ENCODE results near the gene C9orf78.

C9orf78 gene

DNA sequence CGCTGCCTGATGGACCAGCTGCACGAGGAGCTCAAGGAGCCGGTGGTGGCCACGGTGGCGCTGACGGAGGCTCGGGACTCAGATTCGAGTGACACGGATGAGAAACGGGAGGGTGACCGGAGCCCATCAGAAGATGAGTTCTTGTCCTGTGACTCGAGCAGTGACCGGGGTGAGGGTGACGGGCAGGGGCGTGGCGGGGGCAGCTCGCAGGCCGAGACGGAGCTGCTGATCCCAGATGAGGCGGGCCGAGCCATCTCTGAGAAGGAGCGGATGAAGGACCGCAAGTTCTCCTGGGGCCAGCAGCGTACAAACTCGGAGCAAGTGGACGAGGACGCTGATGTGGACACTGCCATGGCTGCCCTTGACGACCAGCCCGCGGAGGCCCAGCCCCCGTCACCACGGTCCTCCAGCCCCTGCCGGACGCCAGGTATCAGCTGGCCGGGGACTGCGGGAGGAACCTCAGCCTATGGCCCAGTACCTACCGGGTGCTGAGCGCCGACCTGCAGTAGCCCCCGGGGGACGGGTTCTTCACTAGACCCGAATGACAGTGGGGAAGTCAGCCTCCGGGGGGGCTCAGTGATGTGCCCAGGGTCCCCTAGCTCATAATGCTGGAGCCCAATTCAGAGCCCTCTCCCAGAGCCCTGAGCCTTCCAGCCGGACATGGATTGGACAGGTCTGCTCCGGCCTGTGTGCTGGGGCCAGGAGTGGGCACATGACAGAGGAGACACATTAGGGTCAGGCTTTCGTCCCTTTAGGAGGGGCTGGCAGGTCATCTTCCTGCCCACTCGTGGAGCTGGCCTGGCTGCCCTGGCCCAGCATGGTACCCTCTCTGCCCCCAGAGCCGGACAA, 33.2 kb upstream of the C9orf78 start:
- Histone ChIP-seq H3K9ac (ENCODE audit: low read length) (no peak overlapping the region), H3F3A (ENCODE audit: insufficient read depth, low read length) (no peaks in the 10 kb centered on the region), H3K9me3 (replicated peaks; ENCODE audit: insufficient read depth, low read length) (no peaks in the 10 kb centered on the region), H4K20me1 (ENCODE audit: insufficient read depth, low read length) (no peaks in the 10 kb centered on the region), H3K27ac (ENCODE audit: low read length) (no peak overlapping the region), H3K36me3 (replicated peaks; ENCODE audit: insufficient read depth, low read length) (no peaks in the 10 kb centered on the region), H3K4me2 (ENCODE audit: low read depth, low read length) (no peak overlapping the region), H3K9me2 (replicated peaks; ENCODE audit: insufficient read depth, low read length) (no peaks in the 10 kb centered on the region), H2AFZ (ENCODE audit: low read length) (no peak overlapping the region), H3K27me3 (replicated peaks; ENCODE audit: insufficient read depth, low read length) (no peaks in the 10 kb centered on the region), H3K79me2 (ENCODE audit: low read length) (no peaks in the 10 kb centered on the region), H3K4me1 (ENCODE audit: low read length) (no peaks in the 10 kb centered on the region), H3K4me3 (ENCODE audit: low read length) (no peak overlapping the region)
- TF ChIP-seq EZH2phosphoT487 (IDR thresholded peaks at IDR 0.05; ENCODE audit: low read length) (no peak), EZH2 (optimal IDR thresholded peaks at IDR 0.05; ENCODE audit: low read depth, low read length) (no peak)
- TF ChIP-seq, protein P1, sequence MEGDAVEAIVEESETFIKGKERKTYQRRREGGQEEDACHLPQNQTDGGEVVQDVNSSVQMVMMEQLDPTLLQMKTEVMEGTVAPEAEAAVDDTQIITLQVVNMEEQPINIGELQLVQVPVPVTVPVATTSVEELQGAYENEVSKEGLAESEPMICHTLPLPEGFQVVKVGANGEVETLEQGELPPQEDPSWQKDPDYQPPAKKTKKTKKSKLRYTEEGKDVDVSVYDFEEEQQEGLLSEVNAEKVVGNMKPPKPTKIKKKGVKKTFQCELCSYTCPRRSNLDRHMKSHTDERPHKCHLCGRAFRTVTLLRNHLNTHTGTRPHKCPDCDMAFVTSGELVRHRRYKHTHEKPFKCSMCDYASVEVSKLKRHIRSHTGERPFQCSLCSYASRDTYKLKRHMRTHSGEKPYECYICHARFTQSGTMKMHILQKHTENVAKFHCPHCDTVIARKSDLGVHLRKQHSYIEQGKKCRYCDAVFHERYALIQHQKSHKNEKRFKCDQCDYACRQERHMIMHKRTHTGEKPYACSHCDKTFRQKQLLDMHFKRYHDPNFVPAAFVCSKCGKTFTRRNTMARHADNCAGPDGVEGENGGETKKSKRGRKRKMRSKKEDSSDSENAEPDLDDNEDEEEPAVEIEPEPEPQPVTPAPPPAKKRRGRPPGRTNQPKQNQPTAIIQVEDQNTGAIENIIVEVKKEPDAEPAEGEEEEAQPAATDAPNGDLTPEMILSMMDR (IDR thresholded peaks at IDR 0.05; ENCODE audit: low read length): no peak
- DNase-seq: no peak

DNA sequence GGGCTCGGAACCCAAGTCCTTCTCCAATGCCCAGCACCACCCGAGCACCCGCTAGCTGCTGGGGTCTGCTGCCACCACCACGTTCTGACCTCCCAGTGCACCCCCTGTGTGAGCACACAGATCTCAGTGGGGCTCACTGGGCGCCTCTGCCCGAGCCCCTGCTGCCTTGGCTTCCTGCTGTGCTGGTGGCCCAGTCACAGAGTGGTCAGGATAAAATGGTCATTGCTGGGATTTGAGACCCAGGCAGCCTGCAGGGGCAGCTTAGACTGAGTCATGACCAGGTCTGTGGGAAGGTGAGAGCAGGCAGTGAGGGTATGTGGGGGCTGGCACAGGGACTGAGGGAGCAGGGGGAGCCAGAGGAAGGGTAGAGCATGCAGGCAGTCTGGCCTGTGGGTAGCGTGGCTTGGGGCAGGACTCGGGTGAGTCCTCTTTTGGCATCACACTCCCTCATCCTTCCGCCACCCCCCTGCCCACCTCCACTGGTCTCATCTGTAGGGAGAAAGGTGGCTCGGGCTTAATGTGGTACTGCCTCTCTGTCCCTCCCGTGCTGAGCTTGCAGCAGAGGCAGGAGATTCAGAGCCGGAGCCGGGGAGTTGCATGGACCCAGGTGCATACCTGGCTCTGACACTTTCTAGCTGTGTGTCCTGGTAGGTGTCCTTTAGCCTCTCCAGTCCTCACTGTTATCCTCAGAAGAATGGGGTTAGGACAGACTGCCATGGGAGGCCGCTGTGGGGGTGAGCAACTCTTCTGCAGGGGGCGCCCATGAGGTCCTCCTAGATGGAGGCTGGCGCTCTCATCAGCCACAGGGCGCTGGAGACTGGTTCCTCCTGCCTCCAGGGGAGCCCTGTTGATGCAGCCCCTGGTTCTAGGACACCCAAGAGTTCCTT, 32.3 kb upstream of the C9orf78 start:
- no peak overlapping the region for H3K4me3 ChIP-seq (ENCODE audit: low read length)
- no peaks in the 10 kb centered on the region for H3K9me3 ChIP-seq (replicated peaks; ENCODE audit: insufficient read depth, low read length)
- no peaks in the 10 kb centered on the region for H3K27me3 ChIP-seq (replicated peaks; ENCODE audit: insufficient read depth, low read length)
- H3K36me3 ChIP-seq (replicated peaks; ENCODE audit: insufficient read depth, low read length): no peaks in the 10 kb centered on the region
- H2AFZ ChIP-seq (ENCODE audit: low read length): no peak overlapping the region
- TF ChIP-seq, protein P1 (IDR thresholded peaks at IDR 0.05; ENCODE audit: low read length): no peak
- TF ChIP-seq EZH2phosphoT487 (IDR thresholded peaks at IDR 0.05; ENCODE audit: low read length) (no peak), EZH2 (optimal IDR thresholded peaks at IDR 0.05; ENCODE audit: low read depth, low read length) (no peak)
- no peak overlapping the region for H3K27ac ChIP-seq (ENCODE audit: low read length)
- H3K4me1 ChIP-seq (ENCODE audit: low read length): no peaks in the 10 kb centered on the region
- H4K20me1 ChIP-seq (ENCODE audit: insufficient read depth, low read length): no peaks in the 10 kb centered on the region
- DNase-seq: no peak
- no peaks in the 10 kb centered on the region for H3K9me2 ChIP-seq (replicated peaks; ENCODE audit: insufficient read depth, low read length)
- H3F3A ChIP-seq (ENCODE audit: insufficient read depth, low read length): no peaks in the 10 kb centered on the region
- H3K4me2 ChIP-seq (ENCODE audit: low read depth, low read length): no peak overlapping the region
- H3K9ac ChIP-seq (ENCODE audit: low read length): no peak overlapping the region
- H3K79me2 ChIP-seq (ENCODE audit: low read length): no peaks in the 10 kb centered on the region

DNA sequence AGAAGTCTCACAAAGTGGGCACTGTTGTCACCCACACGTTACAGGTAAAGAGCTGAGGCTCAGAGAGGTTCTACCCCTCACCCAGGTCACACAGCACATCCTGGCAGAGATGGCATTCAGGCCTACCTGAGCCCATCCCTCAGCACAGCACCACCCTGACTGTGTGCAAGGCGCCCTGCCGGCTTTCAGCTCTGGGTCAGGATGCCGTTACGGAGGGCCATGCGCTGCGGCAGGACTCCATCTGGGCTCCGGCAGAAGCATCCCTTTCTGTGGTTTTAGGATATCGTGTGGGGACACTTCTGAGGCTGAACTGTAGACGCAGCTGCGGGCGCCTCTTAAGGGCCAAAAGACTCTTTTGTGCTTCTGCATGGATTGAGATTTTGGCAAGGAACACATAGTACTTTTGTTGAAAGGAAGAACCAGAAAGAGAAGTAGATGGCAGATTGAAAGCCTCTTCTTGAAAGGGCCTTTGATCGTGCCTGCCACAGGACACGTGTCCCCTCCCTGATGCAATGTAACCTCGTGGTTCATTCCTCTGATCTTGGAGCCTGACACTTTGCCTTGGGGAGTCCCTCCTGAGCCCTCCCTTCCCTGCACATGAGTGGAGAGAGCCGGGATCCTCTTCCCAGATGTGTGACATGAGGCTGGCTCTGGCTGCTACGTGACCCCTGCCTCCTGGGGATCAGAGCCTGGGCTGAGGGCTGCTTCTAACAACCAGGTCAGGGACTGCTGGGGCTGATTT, 31.5 kb upstream of the C9orf78 start:
- Histone ChIP-seq H3K27ac (ENCODE audit: low read length) (no peak overlapping the region), H3K4me2 (ENCODE audit: low read depth, low read length) (no peak overlapping the region), H3K27me3 (replicated peaks; ENCODE audit: insufficient read depth, low read length) (no peaks in the 10 kb centered on the region), H3K79me2 (ENCODE audit: low read length) (no peaks in the 10 kb centered on the region), H3K4me3 (ENCODE audit: low read length) (no peak overlapping the region), H3K4me1 (ENCODE audit: low read length) (no peaks in the 10 kb centered on the region), H3K36me3 (replicated peaks; ENCODE audit: insufficient read depth, low read length) (no peaks in the 10 kb centered on the region), H3K9me2 (replicated peaks; ENCODE audit: insufficient read depth, low read length) (no peaks in the 10 kb centered on the region), H3K9me3 (replicated peaks; ENCODE audit: insufficient read depth, low read length) (no peaks in the 10 kb centered on the region), H4K20me1 (ENCODE audit: insufficient read depth, low read length) (no peaks in the 10 kb centered on the region), H3F3A (ENCODE audit: insufficient read depth, low read length) (no peaks in the 10 kb centered on the region), H3K9ac (ENCODE audit: low read length) (no peak overlapping the region), H2AFZ (ENCODE audit: low read length) (no peak overlapping the region)
- TF ChIP-seq, protein P1 (IDR thresholded peaks at IDR 0.05; ENCODE audit: low read length): no peak
- TF ChIP-seq EZH2phosphoT487 (IDR thresholded peaks at IDR 0.05; ENCODE audit: low read length) (no peak), EZH2 (optimal IDR thresholded peaks at IDR 0.05; ENCODE audit: low read depth, low read length) (no peak)
- no peak for DNase-seq

All from MM.1S (cell line).